Lung (tissue), 12 donors: ENCODE results near the gene RBM6. TPM values are rescaled to one million over a fixed set of nuclear protein-coding genes. Genes with fewer than 3 reads are reported as not detected.
"Not testable (repeated sequence)": the region's sequence is repeated elsewhere in the genome, so short reads cannot be mapped to it uniquely, and the experiment has no call there.

ENCODE experiments used
- ATAC-seq: fragments of 200-7000 bp; cut with Tn5 transposase; one replicate; pipeline ENCODE4 v1.9.1; 2020; ENCODE audit warnings: moderate number of reproducible peaks; ENCODE audit not compliant: insufficient read depth, low FRiP score
- DNase-seq, 3 donors: peaks; one replicate each; pipeline ENCODE4 v3.0.0-alpha.2; 2013 to 2017
- H3K27ac ChIP-seq, 2 donors: one replicate each; pipeline ENCODE4 v1.5.1; 2013; ENCODE audit warnings: mild to moderate bottlenecking in 2 of 2, moderate library complexity in 2 of 2, control low read depth in 1 of 2, inconsistent platforms in 1 of 2, low read depth in 1 of 2, low read length in 1 of 2
- H3K27me3 ChIP-seq, 3 donors: one replicate each; pipeline ENCODE4 v1.5.1; 2013; ENCODE audit warnings: low read length in 2 of 3; ENCODE audit not compliant: control insufficient read depth in 3 of 3, insufficient read depth in 3 of 3
- H3K36me3 ChIP-seq, 4 donors: one replicate each; pipeline ENCODE4 v1.5.1; 2013; ENCODE audit warnings: low read length in 4 of 4, mild to moderate bottlenecking in 1 of 4, moderate library complexity in 1 of 4; ENCODE audit not compliant: control insufficient read depth in 4 of 4, insufficient read depth in 4 of 4
- H3K4me1 ChIP-seq, 5 donors: one replicate each; pipeline ENCODE4 v1.5.1; 2013; ENCODE audit warnings: low read length in 5 of 5, mild to moderate bottlenecking in 2 of 5, moderate library complexity in 1 of 5; ENCODE audit not compliant: control insufficient read depth in 5 of 5, insufficient read depth in 5 of 5
- H3K4me3 ChIP-seq: one replicate; pipeline ENCODE4 v1.5.1; 2013; ENCODE audit warnings: mild to moderate bottlenecking, control low read depth, moderate library complexity
- H3K9ac ChIP-seq, 2 donors: one replicate each; pipeline ENCODE4 v1.5.1; 2013; ENCODE audit warnings: low read length in 2 of 2, control low read depth in 1 of 2; ENCODE audit not compliant: insufficient read depth in 1 of 2
- H3K9me3 ChIP-seq, 4 donors: one replicate each; pipeline ENCODE4 v1.5.1; 2013; ENCODE audit warnings: low read length in 3 of 4, mild to moderate bottlenecking in 1 of 4, moderate library complexity in 1 of 4; ENCODE audit not compliant: control insufficient read depth in 4 of 4, insufficient read depth in 3 of 4
- CTCF ChIP-seq: IDR thresholded peaks from 2 replicates; pipeline ENCODE4 v1.5.1; 2012; ENCODE audit warnings: mild to moderate bottlenecking; ENCODE audit errors: control extremely low read depth, extremely low read depth
- WGBS, 2 donors: extraction: QIAGEN DNeasy Blood & Tissue Kit; methylation state at CpG; one replicate each; pipeline ENCODE4 v1.1.7; 2013; 5-methylcytosine and 5-hydroxymethylcytosine counted together
- polyA plus RNA-seq, 2 donors: library from polyadenylated mRNA; stranded (reverse); fragments of 200-250 nt; gene quantifications; one replicate each; pipeline ENCODE4 v1.2.1, GENCODE V29; 2013
- total RNA-seq, 2 donors: library from RNA; depleted of rRNA in 1 of 2; stranded (reverse); fragments of >200 nt in 1 of 2; gene quantifications; one replicate each; pipeline ENCODE4 v1.2.1, GENCODE V29; 2014 to 2021
- donor health status: control.
- donor health status: control.
- donor health status: Bipolar disorder and iron deficiency.
- donor health status: healthy.
- donor health status: DM: yes; HTN: yes; CAD: no.

The RBM6 gene
- total and polyA plus RNA-seq, 4 donors, result 42.1 to 126 (median 79.7) TPM

DNA sequence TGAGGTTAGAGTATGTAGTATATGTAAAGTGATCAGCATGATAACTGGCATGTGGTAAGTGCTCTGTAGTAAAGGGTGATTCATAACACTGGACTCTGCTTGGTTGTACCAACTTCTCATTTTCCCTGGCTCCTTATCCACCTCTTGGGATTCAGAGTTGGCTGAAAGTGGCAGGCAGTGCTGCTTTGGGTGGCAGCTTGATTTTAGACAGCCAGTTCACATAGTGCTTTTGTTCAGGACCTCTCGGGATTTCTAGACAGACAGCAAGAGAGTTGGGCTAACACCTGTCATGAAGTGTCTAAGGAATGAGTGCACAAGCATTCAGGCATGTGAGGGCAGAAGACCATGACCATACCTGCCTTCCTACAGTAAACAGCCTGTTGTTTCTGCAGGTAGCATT is 69.0 kb downstream of the RBM6 start:
- Histone ChIP-seq H3K9me3 (no peaks in the 10 kb centered on the region), H3K36me3 (peaks cover 0 to 12% (median 7%) of the 10 kb centered on the region in 4 donors), H3K4me1 (peaks cover 0 to 2% (median 0%) of the 10 kb centered on the region in 5 donors), H3K27ac (no peak overlapping the region), H3K9ac (no peak overlapping the region), H3K27me3 (no peaks in the 10 kb centered on the region), H3K4me3 (no peak overlapping the region)
- no peak for DNase-seq
- no peak for TF ChIP-seq CTCF
- no peak for ATAC-seq
- WGBS, 2 donors, result 78 to 91% methylated on average over 1 of the region's 1 CpG

- Histone ChIP-seq H3K27me3 (no peaks in the 10 kb centered on the region), H3K9me3 (no peaks in the 10 kb centered on the region), H3K27ac (no peak overlapping the region), H3K4me3 (no peak overlapping the region), H3K9ac (no peak overlapping the region), H3K4me1 (peaks cover 0 to 2% (median 0%) of the 10 kb centered on the region in 5 donors), H3K36me3 (peaks cover 0 to 16% (median 7%) of the 10 kb centered on the region in 4 donors)
- TF ChIP-seq CTCF, result no peak
- 82 to 86% methylated on average over 1 of the region's 1 CpG for WGBS, 2 donors
- ATAC-seq (no peak), DNase-seq (no peak)
Observed at GRCh38 chr3:50010959-50011358, 71.0 kb downstream of the RBM6 start.

GRCh38 chr3:50015918-50016317 is 76.0 kb downstream of the RBM6 start:
- WGBS, 2 donors, result 81 to 93% methylated on average over 4 of the region's 4 CpGs
- Histone ChIP-seq H3K36me3 (peaks cover 1 to 18% (median 6%) of the 10 kb centered on the region in 4 donors), H3K9me3 (no peaks in the 10 kb centered on the region), H3K4me3 (no peak overlapping the region), H3K4me1 (no peaks in the 10 kb centered on the region), H3K9ac (no peak overlapping the region), H3K27ac (no peak overlapping the region), H3K27me3 (no peaks in the 10 kb centered on the region)
- DNase-seq (no peak), ATAC-seq (no peak)
- TF ChIP-seq CTCF, result no peak

- ATAC-seq, result no peak
- Histone ChIP-seq H3K4me3 (no peak overlapping the region), H3K4me1 (peaks cover 0 to 2% (median 0%) of the 10 kb centered on the region in 5 donors), H3K9me3 (no peaks in the 10 kb centered on the region), H3K9ac (no peak overlapping the region), H3K27me3 (no peaks in the 10 kb centered on the region), H3K27ac (no peak overlapping the region), H3K36me3 (peaks cover 1 to 5% (median 3%) of the 10 kb centered on the region in 4 donors)
- TF ChIP-seq CTCF, result no peak
- WGBS, 2 donors, result 45 to 74% methylated on average over 1 of the region's 1 CpG
- no peak for DNase-seq
Observed at GRCh38 chr3:50028346-50028745, 88.4 kb downstream of the RBM6 start.

DNA sequence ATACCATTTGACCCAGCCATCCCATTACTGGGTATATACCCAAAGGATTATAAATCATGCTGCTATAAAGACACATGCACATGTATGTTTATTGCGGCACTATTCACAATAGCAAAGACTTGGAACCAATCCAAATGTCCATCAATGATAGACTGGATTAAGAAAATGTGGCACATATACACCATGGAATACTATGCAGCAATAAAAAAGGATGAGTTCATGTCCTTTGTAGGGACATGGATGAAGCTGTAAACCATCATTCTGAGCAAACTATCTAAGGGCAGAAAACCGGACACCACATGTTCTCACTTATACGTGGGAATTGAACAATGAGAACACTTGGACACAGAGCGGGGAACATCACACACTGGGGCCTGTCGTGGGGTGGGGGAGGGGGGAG is 91.3 kb downstream of the RBM6 start:
- ATAC-seq, H3K27ac ChIP-seq, H3K36me3 ChIP-seq, H3K4me1 ChIP-seq, H3K4me3 ChIP-seq, H3K9ac ChIP-seq, DNase-seq, H3K9me3 ChIP-seq, H3K27me3 ChIP-seq: not testable (repeated sequence)
- 99% methylated on average over 4 of the region's 5 CpGs for WGBS, 2 donors
